Stimulated activated memory B cell treated with anti-CD40 and anti-IgM and Interleukin-4, amounts not matched to agents 10 μg/mL and 1 μg/mL and 100 μg/mL, for 72 hours (primary cell): ENCODE measurements around the gene MYBPC3.

Experiments used
- ATAC-seq: fragments of 150-1000 bp; cut with Tn5 transposase; 2 replicates; pipeline ENCODE4 v1.10.0; 2021
- H3K27ac Mint-ChIP-seq: one replicate; pipeline ENCODE4 v1.8.0; 2022; ENCODE audit warnings: mild to moderate bottlenecking, mixed read lengths
- H3K27me3 Mint-ChIP-seq: one replicate; pipeline ENCODE4 v1.8.0; 2022; ENCODE audit warnings: mixed read lengths
- H3K36me3 Mint-ChIP-seq: one replicate; pipeline ENCODE4 v1.8.0; 2022; ENCODE audit warnings: mixed read lengths
- H3K4me1 Mint-ChIP-seq: one replicate; pipeline ENCODE4 v1.8.0; 2022; ENCODE audit warnings: mixed read lengths
- H3K4me3 Mint-ChIP-seq: one replicate; pipeline ENCODE4 v1.8.0; 2022; ENCODE audit warnings: mild to moderate bottlenecking, moderate library complexity, mixed read lengths
- H3K9me3 Mint-ChIP-seq: one replicate; pipeline ENCODE4 v1.8.0; 2022; ENCODE audit warnings: mixed read lengths

The MYBPC3 gene

DNA sequence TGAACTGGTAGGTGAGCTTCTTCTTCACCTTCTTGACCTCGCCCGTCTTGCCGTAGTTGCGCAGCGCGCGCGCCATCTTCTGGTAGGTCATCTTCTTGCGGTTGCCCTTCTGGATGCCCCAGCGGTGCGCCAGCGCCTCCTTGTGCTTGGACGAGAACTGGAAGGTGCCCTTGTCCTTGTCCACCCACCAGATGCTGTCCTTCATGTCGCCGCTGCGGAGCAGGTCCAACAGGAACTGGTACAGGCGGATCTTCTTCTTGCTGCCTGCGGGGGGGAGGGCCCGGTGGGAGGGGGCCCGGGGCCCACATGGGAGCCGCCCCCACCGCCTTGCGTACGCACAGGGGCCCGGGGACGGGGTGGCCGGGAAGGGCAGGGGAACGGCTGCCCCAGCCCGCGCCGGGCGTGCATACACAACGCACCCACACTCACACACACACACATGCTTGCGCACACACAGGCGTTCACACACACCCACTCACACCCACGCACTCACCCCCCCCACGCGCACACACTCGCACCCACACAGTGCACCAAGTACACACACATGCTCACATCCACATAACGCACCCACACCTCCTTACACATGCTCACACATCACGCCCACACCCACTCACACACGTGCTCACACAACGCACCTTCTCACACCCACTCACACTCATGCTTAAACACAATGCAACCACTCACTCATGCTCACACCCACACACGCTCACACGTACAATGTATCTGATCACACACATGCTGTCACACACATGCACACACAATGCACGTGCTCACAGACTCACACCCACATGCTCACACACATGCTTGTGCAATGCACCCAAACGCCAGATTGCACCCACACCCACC lies 3.0 kb upstream of the MYBPC3 start:
- H3K27ac Mint-ChIP-seq, result no peak overlapping the region
- H3K9me3 Mint-ChIP-seq, result no peaks in the 10 kb centered on the region
- H3K4me3 Mint-ChIP-seq, result no peak overlapping the region
- peaks cover 9% of the 10 kb centered on the region for H3K4me1 Mint-ChIP-seq
- no peaks in the 10 kb centered on the region for H3K27me3 Mint-ChIP-seq
- peak; percentile 65 for ATAC-seq
- H3K36me3 Mint-ChIP-seq, result peaks cover 18% of the 10 kb centered on the region

DNA sequence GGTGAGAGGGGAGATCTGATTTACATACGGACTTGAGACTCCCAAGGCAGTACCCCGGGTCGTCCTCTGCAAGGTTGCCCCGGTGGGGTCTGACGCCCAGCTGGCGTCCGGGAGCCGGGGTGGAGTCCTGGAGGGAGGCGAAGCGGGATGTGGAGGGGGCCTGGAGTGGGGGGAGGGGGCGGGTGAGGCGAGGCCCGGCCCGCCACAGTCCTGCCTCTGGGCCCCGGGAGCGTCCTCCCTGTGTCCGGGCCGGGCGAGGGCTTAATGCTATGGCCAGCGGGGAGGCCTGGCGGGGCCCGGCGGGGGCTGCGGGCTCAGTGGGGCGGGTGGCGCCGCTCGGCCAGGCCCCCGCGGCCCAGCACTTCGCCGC lies 2.4 kb upstream of the MYBPC3 start:
- H3K27ac Mint-ChIP-seq, result no peak overlapping the region
- H3K27me3 Mint-ChIP-seq, result no peaks in the 10 kb centered on the region
- no peak overlapping the region for H3K4me3 Mint-ChIP-seq
- ATAC-seq, result peak; percentile 18
- H3K4me1 Mint-ChIP-seq, result peaks cover 9% of the 10 kb centered on the region
- peaks cover 18% of the 10 kb centered on the region for H3K36me3 Mint-ChIP-seq
- no peaks in the 10 kb centered on the region for H3K9me3 Mint-ChIP-seq

DNA sequence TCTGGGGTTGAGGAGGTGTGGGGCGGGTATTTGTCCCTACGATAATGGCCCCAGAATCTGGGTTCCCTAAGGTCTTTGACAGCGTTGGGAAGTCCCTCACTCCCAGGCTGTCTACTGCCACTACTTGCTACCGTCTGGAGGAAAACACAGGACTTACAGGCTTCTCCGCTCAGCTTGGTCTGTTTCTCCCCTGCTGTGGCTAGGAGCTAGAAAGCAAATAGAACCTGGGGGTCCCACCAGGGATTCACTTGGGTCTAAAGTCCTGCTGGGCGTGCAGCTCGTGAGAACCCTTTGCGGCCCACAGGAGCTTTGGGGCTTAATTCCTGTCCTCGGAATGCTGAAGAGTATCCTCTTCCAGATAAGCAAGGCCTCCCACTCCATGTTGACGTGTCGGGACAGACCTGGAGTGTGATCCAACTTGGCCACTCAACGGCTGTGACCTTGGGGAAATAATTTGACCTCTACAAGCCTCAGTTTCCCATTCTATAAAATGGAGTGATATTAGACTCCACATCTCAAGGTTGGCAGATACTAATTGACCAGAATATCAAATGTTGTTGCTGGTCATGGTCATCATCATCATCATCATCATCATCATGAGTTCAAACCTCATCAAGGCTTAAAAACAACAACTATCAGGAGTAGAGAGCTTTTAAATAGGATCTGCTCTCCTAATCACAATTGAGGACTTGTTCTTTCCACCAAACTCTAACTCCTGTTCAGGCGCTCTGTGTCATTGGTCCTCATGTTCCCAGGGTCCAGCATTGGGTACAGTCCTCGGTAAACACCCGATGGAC lies 1.7 kb upstream of the MYBPC3 start:
- Mint-ChIP-seq H3K4me3 (no peak overlapping the region), H3K36me3 (peaks cover 12% of the 10 kb centered on the region), H3K27me3 (no peaks in the 10 kb centered on the region), H3K4me1 (peaks cover 3% of the 10 kb centered on the region), H3K27ac (no peak overlapping the region), H3K9me3 (no peaks in the 10 kb centered on the region)
- ATAC-seq, result no peak

DNA sequence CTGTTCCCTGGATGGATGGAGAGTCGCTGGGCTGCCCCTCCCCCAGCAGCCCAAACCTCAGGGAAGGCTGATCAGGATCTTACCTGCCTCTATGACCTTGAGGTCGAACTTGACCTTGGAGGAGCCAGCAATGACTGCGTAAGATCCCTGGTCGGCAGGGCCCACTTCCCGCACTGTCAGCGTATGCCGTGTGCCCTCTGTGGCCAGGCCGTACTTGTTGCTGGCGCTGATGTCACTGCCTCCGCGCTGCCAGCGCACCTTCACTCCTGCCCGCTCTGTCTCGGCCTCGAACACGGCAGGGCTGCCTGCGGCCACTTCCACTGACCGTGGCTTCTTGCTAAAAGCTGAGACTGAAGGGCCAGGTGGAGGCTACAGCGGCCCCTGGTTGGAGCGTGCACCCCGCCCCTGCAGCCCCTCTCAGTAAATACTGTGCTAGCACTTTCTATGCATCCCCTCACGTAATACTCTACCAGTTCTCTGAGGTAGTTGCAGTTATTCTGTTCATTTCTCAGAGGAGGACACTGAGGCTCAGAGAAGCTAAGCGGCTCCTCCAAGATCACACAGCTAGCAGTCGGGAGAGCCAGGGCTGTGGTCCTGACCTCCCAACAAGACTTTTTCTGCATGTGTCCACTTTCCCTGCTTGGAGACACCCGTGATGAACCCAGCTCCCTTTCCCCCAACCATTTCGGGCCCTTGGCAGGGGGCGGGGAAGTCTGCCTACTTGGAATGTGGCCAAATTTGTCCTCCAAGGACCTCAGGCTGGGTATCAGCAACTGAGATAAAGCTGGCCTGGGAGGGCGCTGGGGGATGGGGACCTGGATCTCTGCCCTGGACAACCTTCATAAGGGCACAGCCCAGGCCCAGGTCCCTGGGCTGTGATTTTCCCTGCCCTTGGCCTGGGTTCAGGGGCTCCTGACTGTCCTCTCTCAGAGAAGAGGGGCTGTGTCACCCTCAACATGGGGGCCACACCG lies 1.1 kb downstream of the MYBPC3 start:
- Mint-ChIP-seq H3K4me3 (no peak overlapping the region), H3K36me3 (peaks cover 8% of the 10 kb centered on the region), H3K27me3 (no peaks in the 10 kb centered on the region), H3K27ac (peak overlapping the region; percentile 26), H3K4me1 (no peaks in the 10 kb centered on the region), H3K9me3 (no peaks in the 10 kb centered on the region)
- no peak for ATAC-seq

DNA sequence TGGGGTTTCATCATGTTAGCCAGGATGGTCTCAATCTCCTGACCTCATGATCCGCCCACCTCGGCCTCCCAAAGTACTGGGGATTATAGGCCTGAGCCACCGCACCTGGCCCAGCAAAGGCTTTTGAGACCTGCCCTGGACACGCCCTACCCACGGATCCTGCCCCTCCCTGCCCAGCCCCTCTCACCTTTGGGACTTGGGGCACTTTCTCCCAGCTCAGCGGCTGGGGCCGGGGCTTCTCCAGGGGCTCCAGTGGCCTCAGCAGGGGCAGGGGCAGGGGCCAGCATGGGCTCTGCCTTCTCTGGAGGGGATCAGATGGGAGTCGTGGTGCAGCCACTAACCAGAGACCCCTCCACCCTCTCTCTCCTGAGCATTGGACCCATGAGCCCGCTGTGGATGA lies 2.2 kb downstream of the MYBPC3 start:
- Mint-ChIP-seq H3K4me1 (no peaks in the 10 kb centered on the region), H3K27me3 (no peaks in the 10 kb centered on the region), H3K27ac (peak overlapping the region; percentile 26), H3K4me3 (no peak overlapping the region), H3K9me3 (no peaks in the 10 kb centered on the region), H3K36me3 (peaks cover 8% of the 10 kb centered on the region)
- no peak for ATAC-seq

DNA sequence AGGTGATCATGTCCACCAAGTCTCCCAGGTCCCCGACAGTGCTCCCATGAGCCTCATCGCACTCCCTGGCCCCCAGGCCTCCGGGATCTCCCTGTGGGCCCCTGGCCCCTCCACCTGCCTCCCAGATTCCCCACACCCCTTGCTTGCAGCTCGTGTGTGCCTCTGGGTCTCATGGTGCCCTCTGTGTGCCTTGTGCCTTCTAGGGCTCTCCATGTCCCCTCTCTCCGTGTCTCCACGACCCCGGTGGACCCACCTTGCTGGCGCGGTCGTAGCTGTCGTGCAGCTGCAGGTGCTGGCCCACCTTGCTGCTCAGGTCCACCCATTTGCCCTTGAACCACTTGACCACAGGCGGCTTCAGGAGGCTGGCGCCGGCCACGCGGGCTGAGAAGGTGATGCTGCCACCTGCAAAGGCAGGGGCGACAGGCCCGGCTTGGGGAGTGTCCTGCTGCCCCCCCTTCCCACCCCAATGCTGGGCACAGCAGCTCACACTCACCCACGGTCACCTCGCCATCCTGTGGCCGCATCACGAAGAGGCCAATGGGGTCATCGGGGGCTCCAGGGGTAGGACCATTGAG lies 2.9 kb downstream of the MYBPC3 start:
- Mint-ChIP-seq H3K27ac (no peak overlapping the region), H3K27me3 (no peaks in the 10 kb centered on the region), H3K4me3 (no peak overlapping the region), H3K36me3 (peaks cover 5% of the 10 kb centered on the region), H3K9me3 (no peaks in the 10 kb centered on the region), H3K4me1 (no peaks in the 10 kb centered on the region)
- no peak for ATAC-seq

DNA sequence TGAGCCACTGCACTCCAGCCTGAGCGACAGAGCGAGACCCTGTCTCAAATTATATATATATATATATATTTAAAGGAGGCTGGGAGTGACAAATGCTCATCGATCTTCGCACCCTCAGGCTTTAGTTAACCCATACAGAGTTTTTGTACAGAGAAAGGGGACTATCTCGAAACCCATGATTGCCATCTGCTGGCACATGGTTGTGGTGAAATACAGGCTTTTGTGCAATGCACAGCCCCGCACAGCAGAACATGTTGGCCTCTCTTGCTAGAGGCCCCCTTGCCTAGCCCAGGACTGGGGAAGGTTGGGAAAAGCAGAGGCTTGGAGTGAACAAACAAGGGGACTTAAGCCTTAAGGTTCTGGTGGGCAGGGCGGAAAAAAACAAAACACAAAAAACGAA lies 3.6 kb downstream of the MYBPC3 start:
- Mint-ChIP-seq H3K4me3 (no peak overlapping the region), H3K9me3 (no peaks in the 10 kb centered on the region)

DNA sequence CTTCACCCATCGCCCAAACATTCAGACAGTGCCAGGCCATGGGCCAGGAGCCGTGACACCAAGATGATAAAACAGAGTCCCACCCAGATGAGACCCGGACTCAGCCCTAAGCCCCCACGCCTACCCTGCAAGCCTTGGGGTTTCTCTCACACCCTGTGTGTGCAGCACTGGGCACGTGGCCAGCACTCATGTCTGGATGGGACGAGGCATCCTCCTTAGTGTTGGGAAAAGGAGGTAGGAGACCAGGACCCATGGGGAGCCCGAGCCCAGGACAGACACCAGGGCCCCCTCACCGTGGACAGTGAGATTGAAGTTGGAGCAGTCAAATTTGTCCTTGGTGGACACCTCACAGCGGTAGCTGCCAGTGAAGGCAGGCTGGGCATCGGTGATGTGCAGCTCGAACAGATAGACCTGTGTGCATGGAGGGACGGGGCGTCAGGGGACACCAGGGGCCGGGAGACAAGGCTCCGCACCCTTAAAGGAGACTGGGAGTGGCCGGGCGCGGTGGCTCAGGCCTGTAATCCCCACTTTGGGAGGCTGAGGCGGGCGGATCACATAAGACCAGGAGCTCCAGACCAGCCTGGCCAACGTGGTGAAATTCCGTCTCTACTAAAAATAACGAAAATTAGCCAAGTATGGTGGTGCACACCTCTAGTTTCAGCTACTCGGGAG lies 4.2 kb downstream of the MYBPC3 start:
- no peak for ATAC-seq
- Mint-ChIP-seq H3K9me3 (no peaks in the 10 kb centered on the region), H3K4me1 (no peaks in the 10 kb centered on the region), H3K27ac (no peak overlapping the region), H3K36me3 (no peaks in the 10 kb centered on the region), H3K4me3 (no peak overlapping the region), H3K27me3 (no peaks in the 10 kb centered on the region)

More for the DNA sequence above, 3.6 kb downstream of the MYBPC3 start:
- Mint-ChIP-seq H3K36me3 (no peaks in the 10 kb centered on the region), H3K27me3 (no peaks in the 10 kb centered on the region), H3K27ac (no peak overlapping the region), H3K4me1 (no peaks in the 10 kb centered on the region)
- no peak for ATAC-seq

DNA sequence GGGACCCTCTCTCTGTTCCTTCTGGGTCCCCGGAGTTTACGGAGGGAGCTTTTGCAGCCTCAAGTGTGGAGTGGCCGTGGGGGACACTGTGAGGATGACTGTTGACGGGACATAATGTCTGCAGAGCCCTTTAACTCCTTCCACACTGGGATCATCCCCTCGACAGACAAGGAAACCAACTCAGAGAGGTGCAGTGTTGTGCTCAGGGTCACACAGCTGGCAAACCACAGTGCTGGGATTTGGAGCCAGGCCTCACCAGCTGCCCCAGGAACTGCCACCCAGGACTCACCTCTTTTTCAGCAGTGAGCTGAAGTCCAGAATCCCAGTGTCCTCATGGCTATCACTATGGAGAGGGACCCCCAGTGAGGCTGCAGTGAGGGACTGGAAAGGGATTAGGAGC lies 5.4 kb downstream of the MYBPC3 start:
- Mint-ChIP-seq H3K9me3 (no peaks in the 10 kb centered on the region), H3K36me3 (no peaks in the 10 kb centered on the region), H3K27ac (no peak overlapping the region), H3K4me3 (no peak overlapping the region), H3K4me1 (no peaks in the 10 kb centered on the region), H3K27me3 (no peaks in the 10 kb centered on the region)
- no peak for ATAC-seq

DNA sequence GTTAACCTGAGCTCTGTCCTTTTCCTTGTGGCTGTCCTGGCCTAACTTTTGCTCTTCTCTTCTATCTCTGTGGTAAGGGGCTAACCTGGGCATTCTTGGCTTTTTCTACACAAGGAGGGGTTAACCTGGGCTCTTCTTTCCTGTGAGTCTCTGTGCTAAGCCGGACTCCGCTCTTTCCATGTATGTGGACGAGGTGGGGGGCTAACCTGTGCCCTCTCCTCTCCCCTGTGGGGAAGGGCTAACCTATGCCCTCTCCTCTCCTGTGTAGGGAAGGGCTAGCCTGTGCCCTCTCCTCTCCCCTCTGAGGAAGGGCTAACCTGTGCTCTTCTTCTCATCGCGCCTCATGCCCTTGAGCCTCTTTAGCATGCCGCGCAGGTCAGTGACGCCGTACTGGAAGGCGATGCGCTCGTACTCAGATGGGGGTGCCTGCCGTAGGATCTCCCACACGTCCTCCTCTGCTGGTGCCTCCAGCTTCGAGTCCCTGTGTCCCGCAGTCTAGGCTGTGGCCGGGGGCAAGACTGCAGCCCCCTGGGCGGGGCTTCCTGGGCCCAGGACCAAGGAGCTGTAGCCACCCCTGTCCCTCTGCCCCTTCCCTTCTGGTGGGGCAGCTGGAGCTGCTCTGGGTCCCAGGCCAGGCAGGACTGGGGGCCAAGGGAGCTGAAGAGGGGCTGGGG lies 6.5 kb downstream of the MYBPC3 start:
- no peaks in the 10 kb centered on the region for H3K27me3 Mint-ChIP-seq
- H3K4me3 Mint-ChIP-seq, result no peak overlapping the region
- no peaks in the 10 kb centered on the region for H3K9me3 Mint-ChIP-seq

DNA sequence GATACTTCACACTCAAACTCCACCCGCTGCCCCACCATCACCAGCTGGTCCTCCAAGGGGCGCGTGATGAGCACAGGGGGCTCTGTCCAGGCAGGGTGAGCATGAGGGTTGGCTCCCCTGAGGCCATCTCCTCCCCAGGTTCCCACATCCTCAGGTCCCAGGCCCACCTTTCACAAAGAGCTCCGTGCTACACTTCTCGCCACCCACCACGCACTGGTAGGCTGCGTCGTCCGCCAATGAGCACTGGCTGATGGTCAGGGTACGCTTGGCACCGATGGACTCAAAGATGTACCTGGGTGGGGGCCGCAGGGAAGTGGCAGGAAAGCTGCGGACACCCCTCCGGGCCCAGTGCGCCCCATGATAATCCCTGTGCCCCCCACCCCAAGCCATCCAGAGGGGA lies 9.6 kb downstream of the MYBPC3 start:
- Mint-ChIP-seq H3K27me3 (no peaks in the 10 kb centered on the region), H3K27ac (no peak overlapping the region), H3K36me3 (no peaks in the 10 kb centered on the region), H3K4me1 (peaks cover 8% of the 10 kb centered on the region), H3K4me3 (no peak overlapping the region), H3K9me3 (no peaks in the 10 kb centered on the region)
- ATAC-seq, result no peak

More for the DNA sequence above, 6.5 kb downstream of the MYBPC3 start:
- Mint-ChIP-seq H3K36me3 (no peaks in the 10 kb centered on the region), H3K4me1 (no peaks in the 10 kb centered on the region), H3K27ac (no peak overlapping the region)
- no peak for ATAC-seq

DNA sequence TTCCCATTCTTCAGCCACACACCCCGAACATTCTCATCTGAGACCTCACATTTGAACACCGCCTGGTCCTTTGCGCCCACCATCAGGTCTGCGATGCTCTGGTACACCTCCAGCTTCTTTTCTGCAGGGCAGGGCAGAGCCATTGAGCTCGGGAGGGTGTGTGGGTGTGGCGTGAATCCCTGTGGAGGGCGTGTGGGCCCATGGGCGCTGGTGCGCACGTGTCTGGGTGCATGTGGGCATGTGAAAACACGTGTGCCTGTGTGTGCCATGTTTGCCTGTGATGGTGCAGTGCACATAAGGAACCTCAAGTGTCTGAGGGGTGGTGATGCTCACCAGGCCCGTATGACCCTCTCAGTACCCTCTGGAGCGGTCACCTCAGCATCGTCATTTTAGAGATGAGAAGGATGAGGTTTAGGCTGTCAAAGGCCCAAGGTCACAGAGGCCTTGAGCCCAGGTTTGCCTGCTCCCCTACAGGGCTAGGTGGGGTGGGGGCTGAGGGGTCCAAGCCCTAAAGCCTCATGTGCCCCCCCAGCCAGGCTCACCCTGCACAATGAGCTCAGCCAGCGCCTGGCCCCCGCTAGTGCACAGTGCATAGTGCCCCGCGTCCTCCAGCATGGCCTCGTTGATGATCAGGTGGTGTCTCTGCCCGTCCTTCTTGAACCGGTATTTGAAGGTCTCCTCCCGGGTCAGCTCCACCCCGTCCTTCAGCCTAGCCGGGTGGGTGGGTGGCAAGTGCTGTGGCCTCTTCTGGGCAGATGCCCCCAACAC lies 10.3 kb downstream of the MYBPC3 start:
- no peaks in the 10 kb centered on the region for H3K9me3 Mint-ChIP-seq
- no peak for ATAC-seq

DNA sequence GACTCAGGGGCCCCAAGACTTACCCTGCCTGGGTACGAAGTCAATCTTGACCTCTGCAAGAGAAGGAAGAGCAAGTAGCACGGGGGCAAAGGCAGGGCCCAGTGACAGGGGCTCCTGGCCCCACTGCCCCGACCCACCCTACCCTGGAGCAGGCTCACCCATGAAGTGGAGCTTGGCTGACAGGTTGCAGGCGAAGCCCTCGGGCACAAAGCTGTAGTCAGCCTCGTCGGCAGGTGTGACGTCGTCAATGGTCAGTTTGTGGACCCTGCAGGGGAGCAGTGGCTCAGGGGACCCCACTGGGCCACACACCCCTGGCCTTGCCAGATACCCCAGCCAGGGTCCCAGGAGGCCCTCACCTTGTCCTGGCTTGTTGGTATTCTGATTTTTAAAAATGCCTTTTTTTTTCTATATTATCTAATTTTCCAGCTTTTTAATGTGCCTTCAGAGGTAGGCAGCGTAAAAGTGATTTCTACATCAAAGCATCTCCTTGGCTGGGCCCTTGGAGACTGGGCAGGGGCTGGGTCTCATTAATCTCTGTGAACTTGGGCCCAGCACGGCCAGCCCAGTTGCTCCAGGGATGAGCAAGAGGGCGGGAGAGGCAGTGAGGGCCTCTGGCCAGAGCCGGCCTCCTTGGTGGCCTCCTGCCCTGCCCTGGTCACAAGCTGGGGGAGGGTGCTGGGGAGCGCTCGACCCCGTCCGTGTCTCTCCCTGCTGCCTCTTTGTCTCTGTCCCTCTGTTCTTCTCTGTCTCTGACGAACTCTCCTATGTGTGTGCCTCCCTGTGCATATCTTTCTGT lies 11.3 kb downstream of the MYBPC3 start:
- no peak overlapping the region for H3K4me3 Mint-ChIP-seq
- H3K27me3 Mint-ChIP-seq, result no peaks in the 10 kb centered on the region
- H3K9me3 Mint-ChIP-seq, result no peaks in the 10 kb centered on the region
- no peak for ATAC-seq
- H3K36me3 Mint-ChIP-seq, result no peaks in the 10 kb centered on the region
- H3K27ac Mint-ChIP-seq, result no peak overlapping the region
- peaks cover 8% of the 10 kb centered on the region for H3K4me1 Mint-ChIP-seq

More for the DNA sequence above, 10.3 kb downstream of the MYBPC3 start:
- no peaks in the 10 kb centered on the region for H3K27me3 Mint-ChIP-seq
- no peak overlapping the region for H3K4me3 Mint-ChIP-seq
- no peak overlapping the region for H3K27ac Mint-ChIP-seq
- peaks cover 8% of the 10 kb centered on the region for H3K4me1 Mint-ChIP-seq
- H3K36me3 Mint-ChIP-seq, result no peaks in the 10 kb centered on the region
